Smooth muscle cell (in vitro differentiated cells): ENCODE measurements around the gene ZNF415. TPM values are rescaled to one million over a fixed set of nuclear protein-coding genes. Genes with fewer than 3 reads are reported as not detected.
A peak's percentile ranks its signal among the peaks of the same experiment; 100 is the strongest.

Experiments
- DNase-seq: peaks from one replicate; lab custom pipeline; 2025; ENCODE audit not compliant: unreplicated experiment; lab: John Stamatoyannopoulos, UW
- H2AFZ ChIP-seq: fragments of 200-600 bp; sonication (generic); 2 replicates; pipeline ENCODE4 v1.6.0; 2016; ENCODE audit warnings: antibody characterized with exemption, low read depth, mild to moderate bottlenecking
- H3F3A ChIP-seq: fragments of 200-600 bp; sonication (generic); 2 replicates; pipeline ENCODE4 v1.6.0; 2017; ENCODE audit warnings: antibody characterized with exemption, low read depth
- H3K27ac ChIP-seq: fragments of 200-600 bp; sonication (generic); 2 replicates; pipeline ENCODE4 v1.5.1; 2016; ENCODE audit warnings: low read depth, mild to moderate bottlenecking
- H3K27me3 ChIP-seq: fragments of 200-600 bp; sonication (generic); 2 replicates; pipeline ENCODE4 v1.6.1; 2016; ENCODE audit warnings: low read depth, mild to moderate bottlenecking
- H3K36me3 ChIP-seq: fragments of 200-600 bp; sonication (generic); 2 replicates; pipeline ENCODE4 v1.5.1; 2016; ENCODE audit warnings: low read depth
- H3K4me1 ChIP-seq: fragments of 200-600 bp; sonication (generic); 2 replicates; pipeline ENCODE4 v1.5.1; 2016; ENCODE audit warnings: low read depth
- H3K4me2 ChIP-seq: fragments of 200-600 bp; sonication (generic); 2 replicates; pipeline ENCODE4 v1.6.0; 2016; ENCODE audit warnings: mild to moderate bottlenecking
- H3K4me3 ChIP-seq: fragments of 200-600 bp; sonication (generic); 2 replicates; pipeline ENCODE4 v1.5.1; 2016; ENCODE audit warnings: mild to moderate bottlenecking
- H3K79me2 ChIP-seq: fragments of 200-600 bp; sonication (generic); 2 replicates; pipeline ENCODE4 v1.6.0; 2016; ENCODE audit warnings: low read depth, mild to moderate bottlenecking
- H3K9ac ChIP-seq: fragments of 200-600 bp; sonication (generic); 2 replicates; pipeline ENCODE4 v1.6.0; 2016; ENCODE audit warnings: low read depth
- H3K9me3 ChIP-seq: fragments of 200-600 bp; sonication (generic); replicated peaks from 2 replicates; pipeline ENCODE4 v1.5.1; 2016; ENCODE audit warnings: low read depth
- H4K20me1 ChIP-seq: fragments of 200-600 bp; sonication (generic); 2 replicates; pipeline ENCODE4 v1.6.0; 2016; ENCODE audit warnings: low read depth
- CTCF ChIP-seq: fragments of 200-600 bp; sonication (generic); IDR thresholded peaks from 2 replicates; pipeline ENCODE4 v1.5.1; 2017; ENCODE audit warnings: borderline replicate concordance, mild to moderate bottlenecking, antibody characterized with exemption; ENCODE audit not compliant: insufficient read depth, poor library complexity, severe bottlenecking
- WGBS: methylation state at CpG from one replicate; pipeline ENCODE4 v1.1.7; 2016; ENCODE audit warnings: low lambda C conversion rate; 5-methylcytosine and 5-hydroxymethylcytosine counted together
- polyA plus RNA-seq: library from polyadenylated mRNA; unstranded; fragments of >200 nt; fragmentation: Nextera tagmentation; extraction: Ambion mirVana; gene quantifications from 2 replicates; pipeline ENCODE4 v1.2.1, GENCODE V29; 2016
- total RNA-seq: library from RNA; depleted of rRNA; stranded (reverse); fragments of >200 nt; gene quantifications from 2 replicates; pipeline ENCODE4 v1.2.3, GENCODE V29; 2014

ZNF415 gene
- total and polyA plus RNA-seq, 2 experiments from 2014 or later = 12.4 to 48.7 TPM

DNA sequence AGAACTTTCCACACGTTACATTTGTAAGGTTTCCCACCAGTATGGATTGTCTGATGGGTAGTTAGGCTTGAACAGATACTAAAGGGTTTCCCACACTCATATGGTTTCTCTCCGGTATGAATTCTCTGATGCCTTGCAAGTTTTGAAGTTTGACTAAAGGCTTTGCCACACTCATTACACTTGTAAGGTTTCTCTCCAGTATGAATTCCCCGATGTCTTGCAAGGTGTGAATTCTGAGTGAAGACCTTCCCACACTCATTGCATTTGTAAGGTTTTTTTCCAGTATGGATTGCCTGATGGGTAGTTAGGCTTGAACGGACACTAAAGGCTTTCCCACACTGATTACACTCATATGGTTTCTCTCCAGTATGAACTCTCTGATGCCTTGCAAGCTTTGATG lies 7.6 kb upstream of the ZNF415 start:
- peaks cover 57% of the 10 kb centered on the region for H3K9me3 ChIP-seq
- H3F3A ChIP-seq = no peaks in the 10 kb centered on the region
- no peak overlapping the region for H3K9ac ChIP-seq
- 98% methylated on average over 4 of the region's 4 CpGs for WGBS
- no peak for TF ChIP-seq CTCF
- no peak overlapping the region for H3K4me2 ChIP-seq
- no peak for DNase-seq
- no peaks in the 10 kb centered on the region for H3K79me2 ChIP-seq
- H2AFZ ChIP-seq = no peak overlapping the region
- no peaks in the 10 kb centered on the region for H3K4me1 ChIP-seq
- no peak overlapping the region for H3K27ac ChIP-seq
- H3K27me3 ChIP-seq = no peaks in the 10 kb centered on the region
- H3K36me3 ChIP-seq = peaks cover 52% of the 10 kb centered on the region
- no peak overlapping the region for H3K4me3 ChIP-seq
- no peaks in the 10 kb centered on the region for H4K20me1 ChIP-seq

GRCh38 chr19:53136432-53136831 lies 3.7 kb upstream of the ZNF415 start:
- no peak overlapping the region for H3K4me3 ChIP-seq
- DNase-seq = no peak
- WGBS = 93% methylated on average over 3 of the region's 3 CpGs
- no peak overlapping the region for H3K9ac ChIP-seq
- H2AFZ ChIP-seq = no peak overlapping the region
- no peaks in the 10 kb centered on the region for H3K79me2 ChIP-seq
- H3K9me3 ChIP-seq = peaks cover 28% of the 10 kb centered on the region
- no peaks in the 10 kb centered on the region for H3K27me3 ChIP-seq
- peaks cover 7% of the 10 kb centered on the region for H3K4me1 ChIP-seq
- no peaks in the 10 kb centered on the region for H3F3A ChIP-seq
- H3K36me3 ChIP-seq = peaks cover 23% of the 10 kb centered on the region
- H4K20me1 ChIP-seq = no peaks in the 10 kb centered on the region
- no peak for TF ChIP-seq CTCF
- H3K27ac ChIP-seq = no peak overlapping the region
- no peak overlapping the region for H3K4me2 ChIP-seq

GRCh38 chr19:53131727-53132126 lies 983 bp downstream of the ZNF415 start:
- Histone ChIP-seq H2AFZ (peak overlapping the region; percentile 92), H3K36me3 (no peaks in the 10 kb centered on the region), H3K9me3 (no peaks in the 10 kb centered on the region), H3K4me3 (peak overlapping the region; percentile 71), H3K79me2 (peaks cover 9% of the 10 kb centered on the region), H4K20me1 (no peaks in the 10 kb centered on the region), H3K27ac (no peak overlapping the region), H3K4me1 (peaks cover 12% of the 10 kb centered on the region), H3K9ac (peak overlapping the region; percentile 70), H3K4me2 (peak overlapping the region; percentile 92), H3F3A (no peaks in the 10 kb centered on the region), H3K27me3 (no peaks in the 10 kb centered on the region)
- no peak for DNase-seq
- WGBS = 59% methylated on average over 6 of the region's 6 CpGs
- TF ChIP-seq CTCF = no peak

- Histone ChIP-seq H3K9me3 (no peaks in the 10 kb centered on the region), H3K27ac (no peak overlapping the region), H3K4me3 (peak overlapping the region; percentile 71), H3K9ac (no peak overlapping the region), H2AFZ (no peak overlapping the region), H3K79me2 (peaks cover 9% of the 10 kb centered on the region), H3K4me2 (peak overlapping the region; percentile 92), H3K27me3 (no peaks in the 10 kb centered on the region), H3K36me3 (no peaks in the 10 kb centered on the region), H3K4me1 (peaks cover 12% of the 10 kb centered on the region), H4K20me1 (no peaks in the 10 kb centered on the region), H3F3A (no peaks in the 10 kb centered on the region)
- TF ChIP-seq CTCF = no peak
- 84% methylated on average over 4 of the region's 4 CpGs for WGBS
- no peak for DNase-seq
Measured at GRCh38 chr19:53131085-53131590, 1.6 kb downstream of the ZNF415 start.
